ENCODE data around the gene ABHD5. TPM values are rescaled to one million over a fixed set of nuclear protein-coding genes. Genes with fewer than 3 reads are reported as not detected.

ABHD5 gene
- total and polyA plus RNA-seq, 2 of the 8 experiments (the other 6 are each of a cell fraction or from before 2014, with no cell fraction given), result 10.5 to 16.4 TPM

DNA sequence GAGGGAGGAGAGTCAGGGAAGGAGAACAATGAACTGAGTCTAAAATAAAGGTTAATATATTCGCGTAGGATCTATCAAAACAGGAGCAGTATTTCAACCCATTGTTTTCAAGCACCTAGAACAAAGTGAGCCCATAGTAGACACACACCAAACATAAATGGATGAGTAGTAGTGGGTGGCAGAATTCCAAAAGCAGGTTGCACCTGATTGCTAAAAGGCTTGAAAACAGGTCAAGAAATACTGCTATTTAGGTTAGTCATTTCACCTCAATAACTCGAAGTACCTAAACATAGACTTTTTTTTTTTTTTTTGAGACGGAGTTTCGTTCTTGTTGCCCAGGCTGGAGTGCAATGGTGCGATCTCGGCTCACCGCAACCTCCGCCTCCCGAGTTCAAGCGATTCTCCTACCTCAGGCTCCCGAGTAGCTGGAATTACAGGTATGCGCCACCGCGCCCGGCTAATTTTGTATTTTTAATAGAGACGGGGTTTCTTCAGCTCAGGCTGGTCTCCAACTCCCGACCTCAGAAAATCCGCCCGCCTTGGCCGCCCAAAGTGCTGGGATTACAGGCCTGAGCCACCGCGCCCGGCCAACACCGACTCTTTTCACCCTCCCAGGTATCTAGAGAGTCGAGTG, 855 bp upstream of the ABHD5 start:
- Histone ChIP-seq H3K4me1 (replicated peaks in 1 of 4; ENCODE audit: control insufficient read depth in 3 of 4, insufficient read depth in 4 of 4, low read length in 3 of 4) (peaks cover 0 to 13% (median 4%) of the 10 kb centered on the region in 4 experiments; a peak in 5 of 7 replicates), H2BK5ac (ENCODE audit: low read depth, low read length) (peak overlapping the region; percentile 89; the same call in 1 of the 2 replicates), H3K9me3 (ENCODE audit: insufficient read depth in 2 of 2, low read depth in 1 of 2, low read length in 1 of 2) (no peaks in the 10 kb centered on the region), H3K79me1 (ENCODE audit: low read depth, low read length) (no peaks in the 10 kb centered on the region), H2BK15ac (ENCODE audit: low read length) (no peak overlapping the region), H3K4ac (replicated peaks; ENCODE audit: insufficient read length, low read depth, low read length) (no peak overlapping the region), H2BK120ac (replicated peaks; ENCODE audit: low read depth, low read length) (no peak overlapping the region), H4K20me1 (replicated peaks in 1 of 2; ENCODE audit: control insufficient read depth in 1 of 2, insufficient read depth in 2 of 2, low read length in 2 of 2) (no peaks in the 10 kb centered on the region), H4K91ac (replicated peaks; ENCODE audit: insufficient read length, low read length) (no peak overlapping the region), H3K14ac (ENCODE audit: insufficient read length) (no peak overlapping the region), H3K9ac (replicated peaks in 1 of 4; ENCODE audit: extremely low read depth in 1 of 4, low read depth in 3 of 4, low read length in 3 of 4) (peak overlapping the region in 3 of 4 experiments; percentile 60 to 76 (median 68); a peak in 6 of 7 replicates), H3K79me2 (ENCODE audit: control insufficient read depth in 1 of 2, insufficient read depth in 2 of 2, low read length in 2 of 2) (peaks cover 0 to 27% of the 10 kb centered on the region in 2 experiments; a peak in 3 of 4 replicates), H3K4me2 (ENCODE audit: insufficient read depth in 1 of 2, low read depth in 2 of 2, low read length in 2 of 2) (peak overlapping the region; percentile 74 to 88), H2BK20ac (ENCODE audit: low read length) (no peak overlapping the region; the same call in 1 of the 2 replicates), H3K56ac (replicated peaks; ENCODE audit: insufficient read length, low read depth, low read length) (no peak overlapping the region), H4K8ac (ENCODE audit: extremely low read depth, insufficient read depth, low read length) (peak overlapping the region; percentile 82; the same call in 1 of the 2 replicates), H3K23ac (ENCODE audit: insufficient read length) (no peak overlapping the region), H4K5ac (ENCODE audit: insufficient read length, low read depth, low read length) (peak overlapping the region; percentile 78), H2AFZ (ENCODE audit: low read length) (peak overlapping the region; percentile 86), H3K4me3 (ENCODE audit: extremely low read depth in 1 of 4, insufficient read depth in 2 of 4, low read depth in 3 of 4, low read length in 4 of 4) (peak overlapping the region; percentile 51 to 87 (median 69)), H3K27me3 (replicated peaks in 1 of 4; ENCODE audit: control insufficient read depth in 3 of 4, extremely low read depth in 1 of 4, insufficient read depth in 3 of 4, low read length in 3 of 4) (no peaks in the 10 kb centered on the region), H3K36me3 (ENCODE audit: control insufficient read depth in 2 of 4, insufficient read depth in 4 of 4, low read length in 3 of 4) (no peaks in the 10 kb centered on the region), H3K27ac (ENCODE audit: low read depth, low read length) (peak overlapping the region; percentile 64; the same call in 1 of the 2 replicates), H2BK12ac (ENCODE audit: low read depth, low read length) (0 out of 2 replicates have a peak overlapping the region, but pooled peaks have one; percentile 45), H3K23me2 (ENCODE audit: low read depth, low read length) (peaks cover 2% of the 10 kb centered on the region; the same call in 1 of the 2 replicates), H2AK5ac (ENCODE audit: low read depth, low read length) (no peak overlapping the region), H3K18ac (ENCODE audit: extremely low read depth, low read length) (no peak overlapping the region; the same call in 1 of the 2 replicates)
- 9% methylated on average over 26 of the region's 26 CpGs; no CpG with 5 or more reads in 1 of the 2 experiments for WGBS, 2 experiments (ENCODE audit: extremely low coverage in 1 of 2, insufficient coverage in 1 of 2, insufficient read length in 1 of 2, insufficient replicate concordance in 2 of 2, low coverage in 1 of 2, low lambda C conversion rate in 2 of 2, missing lambda C conversion rate in 1 of 2)
- FAIRE-seq, result no peak
- POLR2A ChIA-PET (ENCODE audit: partially characterized antibody), result interaction anchor here (1.0 to 2.2 kb wide), 11 partner anchors 9 to 149 kb away, joined by 3 to 10 read pairs (median 4); partner anchors contain the start of gene ANO10
- no peak for DNase-seq (ENCODE audit: low read depth in 1 of 2, low spot score in 2 of 2)
- CTCF ChIA-PET (ENCODE audit: partially characterized antibody), result interaction anchor here (0.6 to 1.1 kb wide), 6 partner anchors 33 to 626 kb away, joined by 3 to 9 read pairs (median 4); no protein-coding TSS in a partner anchor
- TF ChIP-seq CBX8 (IDR thresholded peaks at IDR 0.05; ENCODE audit: borderline replicate concordance, low read depth, low read length) (no peak), POLR2A (IDR thresholded peaks at IDR 0.05; ENCODE audit: control extremely low read depth in 1 of 2, low read depth in 2 of 2, low read length in 2 of 2) (peak in 1 of 2 experiments; percentile 22; a peak in 1 of 3 replicates), TEAD4 (IDR thresholded peaks at IDR 0.05; ENCODE audit: low read depth, low read length) (no peak)
